ENCODE data around the gene HSD11B1. TPM values are rescaled to one million over a fixed set of nuclear protein-coding genes. Genes with fewer than 3 reads are reported as not detected.

Gene HSD11B1
- total RNA-seq, 4 donors from 2014 or later: 1.1 to 20.7 (median 2.4) TPM

GRCh38 chr1:209747580-209748262 is 43.1 kb downstream of the HSD11B1 start:
- H3K27ac ChIP-seq: peak overlapping the region in 1 of 3 donors; percentile 45
- intact Hi-C loops (cut with DNase I): no loop called here
- TF ChIP-seq CTCF (IDR thresholded peaks at IDR 0.05) (peak; percentile 68 to 93 (median 83)), POLR2A (IDR thresholded peaks at IDR 0.05) (no peak)

GRCh38 chr1:209748620-209749019 is 44.0 kb downstream of the HSD11B1 start:
- no peaks in the 10 kb centered on the region for H3K36me3 ChIP-seq
- TF ChIP-seq CTCF (IDR thresholded peaks at IDR 0.05) (no peak), POLR2A (IDR thresholded peaks at IDR 0.05) (no peak)
- 76 to 79% methylated on average over 4 of the region's 4 CpGs for WGBS, 2 donors
- no peak for DNase-seq
- H3K9me3 ChIP-seq: no peaks in the 10 kb centered on the region
- intact Hi-C loops (cut with DNase I): no loop called here
- H3K4me3 ChIP-seq (replicated peaks in 1 of 3): no peak overlapping the region
- H3K27ac ChIP-seq: no peak overlapping the region
- H3K27me3 ChIP-seq: no peaks in the 10 kb centered on the region
- H3K4me1 ChIP-seq: peaks cover 0 to 6% of the 10 kb centered on the region in 2 donors

More at GRCh38 chr1:209747580-209748262, 43.1 kb downstream of the HSD11B1 start:
- H3K4me1 ChIP-seq: peaks cover 0 to 6% of the 10 kb centered on the region in 2 donors
- H3K4me3 ChIP-seq (replicated peaks in 1 of 3): no peak overlapping the region
- DNase-seq: peak; percentile 91 to 95
- H3K9me3 ChIP-seq: no peaks in the 10 kb centered on the region
- 17 to 27% methylated on average over 12 to 24 of the region's 37 CpGs for WGBS, 2 donors
- H3K36me3 ChIP-seq: no peaks in the 10 kb centered on the region
- no peaks in the 10 kb centered on the region for H3K27me3 ChIP-seq

- Histone ChIP-seq H3K9me3 (no peaks in the 10 kb centered on the region), H3K4me1 (peaks cover 0 to 6% of the 10 kb centered on the region in 2 donors), H3K4me3 (replicated peaks in 1 of 3) (no peak overlapping the region), H3K36me3 (no peaks in the 10 kb centered on the region), H3K27me3 (no peaks in the 10 kb centered on the region), H3K27ac (no peak overlapping the region)
- TF ChIP-seq CTCF (IDR thresholded peaks at IDR 0.05): no peak
- no peak for TF ChIP-seq POLR2A (IDR thresholded peaks at IDR 0.05)
- intact Hi-C loops (cut with DNase I): no loop called here
- WGBS, 2 donors: 63 to 68% methylated on average over 2 of the region's 2 CpGs
- no peak for DNase-seq
Observed at GRCh38 chr1:209749205-209749604, 44.6 kb downstream of the HSD11B1 start.

- Histone ChIP-seq H3K36me3 (no peaks in the 10 kb centered on the region), H3K27me3 (no peaks in the 10 kb centered on the region), H3K9me3 (no peaks in the 10 kb centered on the region), H3K4me1 (peaks cover 0 to 6% of the 10 kb centered on the region in 2 donors), H3K4me3 (replicated peaks in 1 of 3) (no peak overlapping the region), H3K27ac (no peak overlapping the region)
- no peak for DNase-seq
- intact Hi-C loops (cut with DNase I): no loop called here
- TF ChIP-seq POLR2A (IDR thresholded peaks at IDR 0.05) (no peak), CTCF (IDR thresholded peaks at IDR 0.05) (no peak)
- 81 to 88% methylated on average over 6 of the region's 6 CpGs for WGBS, 2 donors
Observed at GRCh38 chr1:209749670-209750323, 45.2 kb downstream of the HSD11B1 start.

GRCh38 chr1:209751627-209752231 is 47.1 kb downstream of the HSD11B1 start:
- intact Hi-C loops (cut with DNase I): no loop called here
- DNase-seq: no peak
- Histone ChIP-seq H3K36me3 (no peaks in the 10 kb centered on the region), H3K4me1 (peaks cover 0 to 6% of the 10 kb centered on the region in 2 donors), H3K27me3 (no peaks in the 10 kb centered on the region), H3K4me3 (replicated peaks in 1 of 3) (no peak overlapping the region), H3K27ac (no peak overlapping the region), H3K9me3 (no peaks in the 10 kb centered on the region)
- TF ChIP-seq CTCF (IDR thresholded peaks at IDR 0.05) (no peak), POLR2A (IDR thresholded peaks at IDR 0.05) (no peak)
- WGBS, 2 donors: 85% methylated on average over 5 of the region's 5 CpGs
